Liver (tissue), 3 donors: ENCODE measurements around the gene ATP11C.
A peak's percentile ranks its signal among the peaks of the same experiment; 100 is the strongest.

Experiments
- ATF3 ChIP-seq: IDR thresholded peaks from 2 replicates; pipeline ENCODE4 v1.6.1; 2016; ENCODE audit warnings: antibody characterized with exemption
- CTCF ChIP-seq: fragments of 150-350 bp; IDR thresholded peaks from 2 replicates; pipeline ENCODE4 v1.5.1; 2017; ENCODE audit warnings: improper control_type of control experiment, low read depth, low read length; ENCODE audit not compliant: missing input control
- EGR1 ChIP-seq, 2 donors: IDR thresholded peaks; 2 replicates each; pipeline ENCODE4 v1.6.1; 2016 to 2018; ENCODE audit warnings: antibody characterized with exemption in 2 of 2, low read depth in 2 of 2
- FOXA1 ChIP-seq: IDR thresholded peaks from 2 replicates; pipeline ENCODE4 v1.6.1; 2016; ENCODE audit warnings: antibody characterized with exemption
- JUND ChIP-seq, 2 donors: IDR thresholded peaks; 2 replicates each; pipeline ENCODE4 v1.6.1; 2016; ENCODE audit warnings: antibody characterized with exemption in 2 of 2
- RAD21 ChIP-seq, 2 donors: IDR thresholded peaks; 2 replicates each; pipeline ENCODE4 v1.6.1; 2016; ENCODE audit warnings: antibody characterized with exemption in 2 of 2, mild to moderate bottlenecking in 2 of 2
- REST ChIP-seq: IDR thresholded peaks from 2 replicates; pipeline ENCODE4 v1.6.1; 2016; ENCODE audit warnings: antibody characterized with exemption, mild to moderate bottlenecking
- RXRA ChIP-seq, 2 donors: IDR thresholded peaks; 2 replicates each; pipeline ENCODE4 v1.6.1; 2017 to 2018; ENCODE audit warnings: antibody characterized with exemption in 2 of 2, mild to moderate bottlenecking in 1 of 2
- SP1 ChIP-seq: IDR thresholded peaks from 2 replicates; pipeline ENCODE4 v1.6.1; 2018; ENCODE audit warnings: antibody characterized with exemption, mild to moderate bottlenecking
- TAF1 ChIP-seq: conservative IDR thresholded peaks from 2 replicates; pipeline ENCODE4 v1.6.1; 2016; ENCODE audit warnings: antibody characterized with exemption, mild to moderate bottlenecking
- YY1 ChIP-seq: IDR thresholded peaks from 2 replicates; pipeline ENCODE4 v1.6.1; 2016; ENCODE audit warnings: antibody characterized with exemption, mild to moderate bottlenecking
- ZBTB33 ChIP-seq: IDR thresholded peaks from 2 replicates; pipeline ENCODE4 v1.6.1; 2016; ENCODE audit warnings: antibody characterized with exemption
- TF ChIP-seq, protein P1 (sequence below): IDR thresholded peaks from 2 replicates; pipeline ENCODE4 v1.6.1; 2016; ENCODE audit warnings: antibody characterized with exemption
- donor health status: healthy.
- donor health status: healthy.

- no peak for TF ChIP-seq RAD21 (IDR thresholded peaks at IDR 0.05)
- TF ChIP-seq CTCF: no peak
- TF ChIP-seq ZBTB33: no peak
- TF ChIP-seq YY1: no peak
- peak; percentile 35 for TF ChIP-seq SP1
- no peak for TF ChIP-seq FOXA1
- peak; percentile 85 to 87 for TF ChIP-seq RXRA (IDR thresholded peaks at IDR 0.05)
- peak in 1 of 2 donors; percentile 27 for TF ChIP-seq JUND (IDR thresholded peaks at IDR 0.05)
- TF ChIP-seq REST: no peak
- no peak for TF ChIP-seq ATF3
- TF ChIP-seq, protein P1, sequence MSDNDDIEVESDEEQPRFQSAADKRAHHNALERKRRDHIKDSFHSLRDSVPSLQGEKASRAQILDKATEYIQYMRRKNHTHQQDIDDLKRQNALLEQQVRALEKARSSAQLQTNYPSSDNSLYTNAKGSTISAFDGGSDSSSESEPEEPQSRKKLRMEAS: peak; percentile 23
- TF ChIP-seq TAF1: no peak
- no peak for TF ChIP-seq EGR1 (IDR thresholded peaks at IDR 0.05; ENCODE audit: low read depth in 2 of 2)
Measured at GRCh38 chrX:139972629-139973624, 40.1 kb upstream of the ATP11C start.
